ENCODE data around the gene C2CD2. TPM values are rescaled to one million over a fixed set of nuclear protein-coding genes. Genes with fewer than 3 reads are reported as not detected.

Gene C2CD2
- total and polyA plus RNA-seq, 2 of the 8 experiments (the other 6 are each of a cell fraction or from before 2014, with no cell fraction given), result 10.4 to 13.0 TPM

DNA sequence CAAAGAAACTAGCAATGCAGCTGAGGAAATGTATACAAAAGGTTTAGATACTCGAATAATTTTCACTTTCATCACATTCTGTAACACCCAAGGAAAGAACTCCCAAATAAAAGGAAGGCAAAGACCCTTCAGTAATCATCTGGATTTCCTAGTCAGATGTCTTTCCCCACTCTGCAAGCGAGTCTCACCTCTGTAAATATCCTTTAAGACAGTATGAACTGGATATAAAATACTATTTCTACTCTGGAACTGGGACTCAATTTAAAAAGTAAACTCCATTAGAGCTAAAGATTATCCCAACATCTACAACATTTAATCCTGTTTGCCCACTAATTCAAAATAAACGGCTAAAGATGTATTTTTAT, 27.0 kb downstream of the C2CD2 start (continued):
- TF ChIP-seq, protein P1, sequence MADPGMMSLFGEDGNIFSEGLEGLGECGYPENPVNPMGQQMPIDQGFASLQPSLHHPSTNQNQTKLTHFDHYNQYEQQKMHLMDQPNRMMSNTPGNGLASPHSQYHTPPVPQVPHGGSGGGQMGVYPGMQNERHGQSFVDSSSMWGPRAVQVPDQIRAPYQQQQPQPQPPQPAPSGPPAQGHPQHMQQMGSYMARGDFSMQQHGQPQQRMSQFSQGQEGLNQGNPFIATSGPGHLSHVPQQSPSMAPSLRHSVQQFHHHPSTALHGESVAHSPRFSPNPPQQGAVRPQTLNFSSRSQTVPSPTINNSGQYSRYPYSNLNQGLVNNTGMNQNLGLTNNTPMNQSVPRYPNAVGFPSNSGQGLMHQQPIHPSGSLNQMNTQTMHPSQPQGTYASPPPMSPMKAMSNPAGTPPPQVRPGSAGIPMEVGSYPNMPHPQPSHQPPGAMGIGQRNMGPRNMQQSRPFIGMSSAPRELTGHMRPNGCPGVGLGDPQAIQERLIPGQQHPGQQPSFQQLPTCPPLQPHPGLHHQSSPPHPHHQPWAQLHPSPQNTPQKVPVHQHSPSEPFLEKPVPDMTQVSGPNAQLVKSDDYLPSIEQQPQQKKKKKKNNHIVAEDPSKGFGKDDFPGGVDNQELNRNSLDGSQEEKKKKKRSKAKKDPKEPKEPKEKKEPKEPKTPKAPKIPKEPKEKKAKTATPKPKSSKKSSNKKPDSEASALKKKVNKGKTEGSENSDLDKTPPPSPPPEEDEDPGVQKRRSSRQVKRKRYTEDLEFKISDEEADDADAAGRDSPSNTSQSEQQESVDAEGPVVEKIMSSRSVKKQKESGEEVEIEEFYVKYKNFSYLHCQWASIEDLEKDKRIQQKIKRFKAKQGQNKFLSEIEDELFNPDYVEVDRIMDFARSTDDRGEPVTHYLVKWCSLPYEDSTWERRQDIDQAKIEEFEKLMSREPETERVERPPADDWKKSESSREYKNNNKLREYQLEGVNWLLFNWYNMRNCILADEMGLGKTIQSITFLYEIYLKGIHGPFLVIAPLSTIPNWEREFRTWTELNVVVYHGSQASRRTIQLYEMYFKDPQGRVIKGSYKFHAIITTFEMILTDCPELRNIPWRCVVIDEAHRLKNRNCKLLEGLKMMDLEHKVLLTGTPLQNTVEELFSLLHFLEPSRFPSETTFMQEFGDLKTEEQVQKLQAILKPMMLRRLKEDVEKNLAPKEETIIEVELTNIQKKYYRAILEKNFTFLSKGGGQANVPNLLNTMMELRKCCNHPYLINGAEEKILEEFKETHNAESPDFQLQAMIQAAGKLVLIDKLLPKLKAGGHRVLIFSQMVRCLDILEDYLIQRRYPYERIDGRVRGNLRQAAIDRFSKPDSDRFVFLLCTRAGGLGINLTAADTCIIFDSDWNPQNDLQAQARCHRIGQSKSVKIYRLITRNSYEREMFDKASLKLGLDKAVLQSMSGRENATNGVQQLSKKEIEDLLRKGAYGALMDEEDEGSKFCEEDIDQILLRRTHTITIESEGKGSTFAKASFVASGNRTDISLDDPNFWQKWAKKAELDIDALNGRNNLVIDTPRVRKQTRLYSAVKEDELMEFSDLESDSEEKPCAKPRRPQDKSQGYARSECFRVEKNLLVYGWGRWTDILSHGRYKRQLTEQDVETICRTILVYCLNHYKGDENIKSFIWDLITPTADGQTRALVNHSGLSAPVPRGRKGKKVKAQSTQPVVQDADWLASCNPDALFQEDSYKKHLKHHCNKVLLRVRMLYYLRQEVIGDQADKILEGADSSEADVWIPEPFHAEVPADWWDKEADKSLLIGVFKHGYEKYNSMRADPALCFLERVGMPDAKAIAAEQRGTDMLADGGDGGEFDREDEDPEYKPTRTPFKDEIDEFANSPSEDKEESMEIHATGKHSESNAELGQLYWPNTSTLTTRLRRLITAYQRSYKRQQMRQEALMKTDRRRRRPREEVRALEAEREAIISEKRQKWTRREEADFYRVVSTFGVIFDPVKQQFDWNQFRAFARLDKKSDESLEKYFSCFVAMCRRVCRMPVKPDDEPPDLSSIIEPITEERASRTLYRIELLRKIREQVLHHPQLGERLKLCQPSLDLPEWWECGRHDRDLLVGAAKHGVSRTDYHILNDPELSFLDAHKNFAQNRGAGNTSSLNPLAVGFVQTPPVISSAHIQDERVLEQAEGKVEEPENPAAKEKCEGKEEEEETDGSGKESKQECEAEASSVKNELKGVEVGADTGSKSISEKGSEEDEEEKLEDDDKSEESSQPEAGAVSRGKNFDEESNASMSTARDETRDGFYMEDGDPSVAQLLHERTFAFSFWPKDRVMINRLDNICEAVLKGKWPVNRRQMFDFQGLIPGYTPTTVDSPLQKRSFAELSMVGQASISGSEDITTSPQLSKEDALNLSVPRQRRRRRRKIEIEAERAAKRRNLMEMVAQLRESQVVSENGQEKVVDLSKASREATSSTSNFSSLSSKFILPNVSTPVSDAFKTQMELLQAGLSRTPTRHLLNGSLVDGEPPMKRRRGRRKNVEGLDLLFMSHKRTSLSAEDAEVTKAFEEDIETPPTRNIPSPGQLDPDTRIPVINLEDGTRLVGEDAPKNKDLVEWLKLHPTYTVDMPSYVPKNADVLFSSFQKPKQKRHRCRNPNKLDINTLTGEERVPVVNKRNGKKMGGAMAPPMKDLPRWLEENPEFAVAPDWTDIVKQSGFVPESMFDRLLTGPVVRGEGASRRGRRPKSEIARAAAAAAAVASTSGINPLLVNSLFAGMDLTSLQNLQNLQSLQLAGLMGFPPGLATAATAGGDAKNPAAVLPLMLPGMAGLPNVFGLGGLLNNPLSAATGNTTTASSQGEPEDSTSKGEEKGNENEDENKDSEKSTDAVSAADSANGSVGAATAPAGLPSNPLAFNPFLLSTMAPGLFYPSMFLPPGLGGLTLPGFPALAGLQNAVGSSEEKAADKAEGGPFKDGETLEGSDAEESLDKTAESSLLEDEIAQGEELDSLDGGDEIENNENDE (IDR thresholded peaks at IDR 0.05; ENCODE audit: insufficient replicate concordance, low read length), result no peak
- TF ChIP-seq ASH2L (IDR thresholded peaks at IDR 0.05; ENCODE audit: low read length) (no peak), KDM1A (IDR thresholded peaks at IDR 0.05; ENCODE audit: borderline replicate concordance, low read length) (no peak), FOSL1 (IDR thresholded peaks at IDR 0.05; ENCODE audit: insufficient read depth, low read depth, low read length) (no peak), SIX5 (IDR thresholded peaks at IDR 0.05; ENCODE audit: low read depth, low read length) (no peak), CREB1 (IDR thresholded peaks at IDR 0.05) (no peak)
